ENCODE results near the gene DLGAP5. TPM values are rescaled to one million over a fixed set of nuclear protein-coding genes. Genes with fewer than 3 reads are reported as not detected.

Gene DLGAP5
- total and polyA plus RNA-seq, 2 donors from 2014 or later = 0.60 TPM; not detected in 1

GRCh38 chr14:55109836-55110235 lies 81.5 kb downstream of the DLGAP5 start:
- DNase-seq = no peak
- Histone ChIP-seq H3K4me3 (ENCODE audit: low read length in 3 of 3) (no peak overlapping the region), H3K27me3 (ENCODE audit: control insufficient read depth, insufficient read depth, low read length) (no peaks in the 10 kb centered on the region), H3K9ac (ENCODE audit: low read length in 3 of 3) (no peak overlapping the region), H3K36me3 (ENCODE audit: control insufficient read depth in 2 of 3, insufficient read depth in 3 of 3, low read length in 3 of 3) (no peaks in the 10 kb centered on the region), H3K9me3 (ENCODE audit: control insufficient read depth in 2 of 3, insufficient read depth in 1 of 3, low read length in 3 of 3) (no peaks in the 10 kb centered on the region), H3K4me1 (ENCODE audit: control insufficient read depth in 2 of 3, insufficient read depth in 2 of 3, low read depth in 1 of 3, low read length in 3 of 3) (peaks cover 0 to 12% (median 12%) of the 10 kb centered on the region in 3 donors), H3K27ac (ENCODE audit: low read depth in 2 of 2, low read length in 2 of 2) (no peak overlapping the region)
- no peak for FAIRE-seq
- no peak for TF ChIP-seq CTCF (IDR thresholded peaks at IDR 0.05; ENCODE audit: borderline replicate concordance, extremely low read depth, insufficient read depth)
- intact Hi-C loops (cut with DNase I) = no loop called here

- Histone ChIP-seq H3K27me3 (ENCODE audit: control insufficient read depth, insufficient read depth, low read length) (no peaks in the 10 kb centered on the region), H3K36me3 (ENCODE audit: control insufficient read depth in 2 of 3, insufficient read depth in 3 of 3, low read length in 3 of 3) (no peaks in the 10 kb centered on the region), H3K9ac (ENCODE audit: low read length in 3 of 3) (peak overlapping the region in 2 of 3 donors; percentile 24 to 53), H3K4me3 (ENCODE audit: low read length in 3 of 3) (no peak overlapping the region), H3K9me3 (ENCODE audit: control insufficient read depth in 2 of 3, insufficient read depth in 1 of 3, low read length in 3 of 3) (no peaks in the 10 kb centered on the region), H3K4me1 (ENCODE audit: control insufficient read depth in 2 of 3, insufficient read depth in 2 of 3, low read depth in 1 of 3, low read length in 3 of 3) (peaks cover 6 to 23% (median 22%) of the 10 kb centered on the region in 3 donors), H3K27ac (ENCODE audit: low read depth in 2 of 2, low read length in 2 of 2) (peak overlapping the region; percentile 88 to 98)
- DNase-seq (peak in 1 of 5 donors; percentile 97), FAIRE-seq (no peak)
- no peak for TF ChIP-seq CTCF (IDR thresholded peaks at IDR 0.05; ENCODE audit: borderline replicate concordance, extremely low read depth, insufficient read depth)
- intact Hi-C loops (cut with DNase I) = no loop called here
Measured at GRCh38 chr14:55107766-55108554, 83.4 kb downstream of the DLGAP5 start.

GRCh38 chr14:55105991-55106390 lies 85.4 kb downstream of the DLGAP5 start:
- H3K36me3 ChIP-seq (ENCODE audit: control insufficient read depth in 2 of 3, insufficient read depth in 3 of 3, low read length in 3 of 3) = no peaks in the 10 kb centered on the region
- no peak overlapping the region for H3K9ac ChIP-seq (ENCODE audit: low read length in 3 of 3)
- H3K27me3 ChIP-seq (ENCODE audit: control insufficient read depth, insufficient read depth, low read length) = no peaks in the 10 kb centered on the region
- no peak for TF ChIP-seq CTCF (IDR thresholded peaks at IDR 0.05; ENCODE audit: borderline replicate concordance, extremely low read depth, insufficient read depth)
- intact Hi-C loops (cut with DNase I) = no loop called here
- no peak for DNase-seq
- FAIRE-seq = no peak
- peaks cover 10 to 33% (median 32%) of the 10 kb centered on the region in 3 donors for H3K4me1 ChIP-seq (ENCODE audit: control insufficient read depth in 2 of 3, insufficient read depth in 2 of 3, low read depth in 1 of 3, low read length in 3 of 3)
- H3K9me3 ChIP-seq (ENCODE audit: control insufficient read depth in 2 of 3, insufficient read depth in 1 of 3, low read length in 3 of 3) = no peaks in the 10 kb centered on the region
- H3K4me3 ChIP-seq (ENCODE audit: low read length in 3 of 3) = no peak overlapping the region
- H3K27ac ChIP-seq (ENCODE audit: low read depth in 2 of 2, low read length in 2 of 2) = no peak overlapping the region

Data from kidney (tissue), 14 donors.